ENCODE data around the gene PLB1. TPM values are rescaled to one million over a fixed set of nuclear protein-coding genes. Genes with fewer than 3 reads are reported as not detected.

PLB1 gene
- total RNA-seq, 4 donors from 2014 or later, result 1.1 to 6.5 (median 2.3) TPM

DNA sequence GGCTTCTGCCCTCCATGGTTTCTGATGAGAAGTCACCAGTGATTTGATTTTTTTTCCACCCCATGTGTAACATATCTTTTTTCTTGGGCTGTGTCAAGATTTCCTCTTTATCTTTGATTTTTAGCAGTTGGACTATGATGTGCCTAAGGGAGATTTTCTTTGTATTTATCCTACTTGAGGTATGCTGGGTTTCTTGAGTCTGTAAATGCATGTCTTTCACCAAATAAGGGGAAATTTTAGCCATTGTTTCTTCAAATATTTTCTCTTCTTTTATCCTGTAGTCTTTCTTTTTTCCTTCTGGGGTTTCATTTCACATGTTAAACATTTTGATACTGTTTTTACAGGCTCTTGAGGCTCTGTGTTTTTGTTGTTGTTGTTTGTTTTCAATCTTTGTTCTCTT lies 33.7 kb upstream of the PLB1 start:
- H3K4me3 ChIP-seq, result no peak overlapping the region
- DNase-seq, result no peak
- TF ChIP-seq POLR2A (IDR thresholded peaks at IDR 0.05), result no peak
- TF ChIP-seq, protein P1, sequence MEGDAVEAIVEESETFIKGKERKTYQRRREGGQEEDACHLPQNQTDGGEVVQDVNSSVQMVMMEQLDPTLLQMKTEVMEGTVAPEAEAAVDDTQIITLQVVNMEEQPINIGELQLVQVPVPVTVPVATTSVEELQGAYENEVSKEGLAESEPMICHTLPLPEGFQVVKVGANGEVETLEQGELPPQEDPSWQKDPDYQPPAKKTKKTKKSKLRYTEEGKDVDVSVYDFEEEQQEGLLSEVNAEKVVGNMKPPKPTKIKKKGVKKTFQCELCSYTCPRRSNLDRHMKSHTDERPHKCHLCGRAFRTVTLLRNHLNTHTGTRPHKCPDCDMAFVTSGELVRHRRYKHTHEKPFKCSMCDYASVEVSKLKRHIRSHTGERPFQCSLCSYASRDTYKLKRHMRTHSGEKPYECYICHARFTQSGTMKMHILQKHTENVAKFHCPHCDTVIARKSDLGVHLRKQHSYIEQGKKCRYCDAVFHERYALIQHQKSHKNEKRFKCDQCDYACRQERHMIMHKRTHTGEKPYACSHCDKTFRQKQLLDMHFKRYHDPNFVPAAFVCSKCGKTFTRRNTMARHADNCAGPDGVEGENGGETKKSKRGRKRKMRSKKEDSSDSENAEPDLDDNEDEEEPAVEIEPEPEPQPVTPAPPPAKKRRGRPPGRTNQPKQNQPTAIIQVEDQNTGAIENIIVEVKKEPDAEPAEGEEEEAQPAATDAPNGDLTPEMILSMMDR (IDR thresholded peaks at IDR 0.05), result no peak
- no peak overlapping the region for H3K27ac ChIP-seq
- no peaks in the 10 kb centered on the region for H3K27me3 ChIP-seq
- intact Hi-C loops (cut with DNase I), result no loop called here
- no peaks in the 10 kb centered on the region for H3K36me3 ChIP-seq
- H3K4me1 ChIP-seq, result no peaks in the 10 kb centered on the region
- H3K9me3 ChIP-seq, result no peaks in the 10 kb centered on the region

DNA sequence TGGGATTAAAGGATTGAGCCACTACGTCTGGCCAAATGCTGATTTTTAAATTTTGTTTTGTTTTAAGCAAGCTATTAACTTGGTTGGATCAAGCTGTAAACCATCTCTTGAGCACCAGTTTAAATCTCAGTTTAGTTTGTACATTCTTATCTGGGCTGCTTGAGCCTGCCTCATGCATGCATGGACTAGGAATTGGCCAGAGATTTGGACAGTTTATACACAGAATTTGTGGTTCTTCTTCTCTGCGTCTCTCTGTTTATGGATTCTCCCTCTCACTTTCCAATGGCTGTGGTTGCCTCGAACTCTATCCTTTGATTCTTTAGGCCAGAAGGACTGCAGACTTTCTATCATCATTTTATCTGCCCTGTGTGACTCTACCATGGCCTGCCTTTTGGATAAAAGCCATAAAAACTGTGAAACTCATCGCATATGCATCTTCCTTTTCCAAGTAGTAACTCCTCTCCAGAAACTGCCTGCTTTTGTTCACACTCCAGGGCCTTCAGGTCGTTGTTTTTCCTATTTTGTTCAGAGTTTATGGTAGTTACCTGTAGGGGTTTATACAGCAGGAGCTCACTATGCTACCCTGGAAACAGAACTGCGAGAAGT lies 32.5 kb upstream of the PLB1 start:
- Histone ChIP-seq H3K27ac (no peak overlapping the region), H3K27me3 (no peaks in the 10 kb centered on the region), H3K9me3 (no peaks in the 10 kb centered on the region), H3K4me1 (no peaks in the 10 kb centered on the region), H3K4me3 (no peak overlapping the region), H3K36me3 (no peaks in the 10 kb centered on the region)
- intact Hi-C loops (cut with DNase I), result no loop called here
- TF ChIP-seq, protein P1 (IDR thresholded peaks at IDR 0.05), result no peak
- TF ChIP-seq POLR2A (IDR thresholded peaks at IDR 0.05), result no peak
- no peak for DNase-seq
- 59 to 67% methylated on average over 6 of the region's 6 CpGs for WGBS, 2 donors

DNA sequence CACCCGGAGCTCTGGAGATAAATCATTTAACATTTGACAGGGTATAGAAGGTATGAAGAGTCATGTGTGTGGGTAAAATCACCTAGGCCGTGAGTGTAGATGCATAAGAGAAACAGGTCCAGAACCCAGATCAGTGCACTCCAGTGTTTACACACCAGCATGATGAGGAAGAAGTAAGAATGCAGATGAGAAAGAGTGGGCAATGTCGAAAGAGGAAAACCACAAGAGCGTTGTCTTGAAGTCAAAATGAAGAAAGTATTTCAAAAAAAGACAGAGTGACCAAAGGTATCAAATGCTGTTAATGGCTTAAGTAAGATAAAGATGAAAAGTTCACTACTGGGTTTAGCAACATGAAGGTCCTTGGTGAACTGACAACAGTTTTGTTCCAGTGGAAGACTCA lies 32.0 kb upstream of the PLB1 start:
- TF ChIP-seq POLR2A (IDR thresholded peaks at IDR 0.05), result no peak
- TF ChIP-seq, protein P1 (IDR thresholded peaks at IDR 0.05), result no peak
- intact Hi-C loops (cut with DNase I), result no loop called here
- no peak overlapping the region for H3K4me3 ChIP-seq
- no peaks in the 10 kb centered on the region for H3K27me3 ChIP-seq
- H3K36me3 ChIP-seq, result no peaks in the 10 kb centered on the region
- H3K4me1 ChIP-seq, result no peaks in the 10 kb centered on the region
- no peak overlapping the region for H3K27ac ChIP-seq
- H3K9me3 ChIP-seq, result no peaks in the 10 kb centered on the region
- DNase-seq, result no peak
- WGBS, 2 donors, result 61 to 65% methylated on average over 4 of the region's 4 CpGs

DNA sequence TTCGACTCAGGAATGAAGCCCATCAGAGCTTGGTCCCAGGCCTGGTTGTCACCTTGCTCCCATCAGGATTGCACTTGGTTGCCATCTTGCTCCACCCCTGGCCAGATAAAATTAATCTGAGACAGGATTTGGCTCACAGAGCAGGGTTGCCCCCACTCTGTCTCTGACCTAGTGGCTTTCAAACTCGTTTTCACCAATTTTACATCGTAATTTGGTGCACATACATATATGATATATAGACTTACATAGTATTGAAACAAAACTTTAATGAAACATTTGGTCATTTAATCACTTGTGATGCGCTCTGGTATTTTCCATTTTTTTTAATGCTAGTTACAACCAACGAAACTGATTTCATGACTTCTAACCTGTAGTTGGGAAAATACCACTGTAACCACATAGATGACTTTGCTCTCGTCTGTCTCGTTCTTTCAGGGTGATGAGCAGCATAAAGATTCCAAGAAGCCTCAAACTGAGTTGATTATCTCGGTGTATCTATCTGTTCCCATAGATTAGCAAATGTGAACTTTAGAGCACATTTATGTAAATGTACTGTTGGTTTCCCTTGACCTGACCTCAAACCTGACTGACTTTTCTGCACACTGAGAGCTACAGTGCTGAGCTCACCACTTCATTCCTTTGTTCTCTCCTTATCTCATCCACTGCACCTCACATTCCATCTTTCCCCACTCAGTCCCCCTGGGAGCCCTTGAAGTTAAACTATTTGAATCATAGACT lies 30.5 kb upstream of the PLB1 start:
- no peak overlapping the region for H3K27ac ChIP-seq
- intact Hi-C loops (cut with DNase I), result no loop called here
- peaks cover 5 to 12% (median 9%) of the 10 kb centered on the region in 3 donors for H3K4me1 ChIP-seq
- H3K9me3 ChIP-seq, result no peaks in the 10 kb centered on the region
- no peak for TF ChIP-seq POLR2A (IDR thresholded peaks at IDR 0.05)
- TF ChIP-seq, protein P1 (IDR thresholded peaks at IDR 0.05), result no peak
- no peak overlapping the region for H3K4me3 ChIP-seq
- no peaks in the 10 kb centered on the region for H3K27me3 ChIP-seq
- WGBS, 2 donors, result 67 to 71% methylated on average over 7 to 8 of the region's 8 CpGs
- no peaks in the 10 kb centered on the region for H3K36me3 ChIP-seq
- DNase-seq, result no peak

DNA sequence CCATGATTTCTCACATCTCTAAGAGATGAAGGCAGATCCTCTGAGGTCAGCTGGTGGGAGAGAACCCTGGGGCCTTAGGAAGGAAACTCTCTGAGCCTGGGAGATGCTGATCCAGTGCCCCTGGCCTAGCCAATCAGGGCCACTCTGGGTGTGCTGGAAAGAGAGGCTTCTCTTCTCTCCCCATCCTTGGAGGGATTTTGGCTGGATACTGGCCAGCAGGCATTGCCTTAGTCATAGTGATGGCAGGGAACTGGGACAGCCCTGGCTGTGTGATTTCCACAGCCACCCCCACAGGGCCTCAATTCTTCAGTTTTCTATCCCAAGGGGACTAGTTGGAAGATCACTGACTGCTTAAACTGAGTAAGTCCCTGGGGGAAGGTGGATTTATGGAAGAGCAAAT lies 26.6 kb upstream of the PLB1 start:
- Histone ChIP-seq H3K9me3 (no peaks in the 10 kb centered on the region), H3K27ac (no peak overlapping the region), H3K4me3 (no peak overlapping the region), H3K36me3 (no peaks in the 10 kb centered on the region), H3K27me3 (no peaks in the 10 kb centered on the region), H3K4me1 (peaks cover 9 to 24% (median 10%) of the 10 kb centered on the region in 3 donors)
- TF ChIP-seq POLR2A (IDR thresholded peaks at IDR 0.05), result no peak
- TF ChIP-seq, protein P1 (IDR thresholded peaks at IDR 0.05), result no peak
- DNase-seq, result no peak
- intact Hi-C loops (cut with DNase I), result no loop called here

Data from esophagus squamous epithelium (tissue), 5 donors.